Hepatocyte (in vitro differentiated cells): ENCODE measurements around the gene RAB37.

ENCODE experiments used
- CTCF ChIP-seq: fragments of 200-600 bp; sonication (generic); IDR thresholded peaks from 2 replicates; pipeline ENCODE4 v1.5.1; 2016; ENCODE audit warnings: antibody characterized with exemption, mild to moderate bottlenecking; ENCODE audit not compliant: poor library complexity
- EZH2 ChIP-seq: fragments of 200-600 bp; sonication (generic); IDR thresholded peaks from 2 replicates; pipeline ENCODE4 v1.6.1; 2016; ENCODE audit warnings: antibody characterized with exemption, mild to moderate bottlenecking, borderline replicate concordance

GRCh38 chr17:74697515-74697914 is 39.5 kb upstream of the RAB37 start:
- TF ChIP-seq EZH2 (no peak), CTCF (no peak)
